OCI-LY3 (cell line): ENCODE measurements around the gene RBM44.

Experiments used
- EZH2phosphoT487 ChIP-seq: fragments of 200-600 bp; shearing (Covaris generic); IDR thresholded peaks from 2 replicates; pipeline ENCODE4 v1.6.1; 2018; ENCODE audit warnings: antibody characterized with exemption, mixed run types, low read depth
- TF ChIP-seq, protein P1 (sequence below): fragments of 200-600, 300-600 bp; sonication (generic); IDR thresholded peaks from 2 replicates; pipeline ENCODE4 v1.5.1; 2014; ENCODE audit warnings: antibody characterized with exemption, low read length, low read depth

GRCh38 chr2:237865623-237866041, 67.1 kb downstream of the RBM44 start:
- TF ChIP-seq, protein P1, sequence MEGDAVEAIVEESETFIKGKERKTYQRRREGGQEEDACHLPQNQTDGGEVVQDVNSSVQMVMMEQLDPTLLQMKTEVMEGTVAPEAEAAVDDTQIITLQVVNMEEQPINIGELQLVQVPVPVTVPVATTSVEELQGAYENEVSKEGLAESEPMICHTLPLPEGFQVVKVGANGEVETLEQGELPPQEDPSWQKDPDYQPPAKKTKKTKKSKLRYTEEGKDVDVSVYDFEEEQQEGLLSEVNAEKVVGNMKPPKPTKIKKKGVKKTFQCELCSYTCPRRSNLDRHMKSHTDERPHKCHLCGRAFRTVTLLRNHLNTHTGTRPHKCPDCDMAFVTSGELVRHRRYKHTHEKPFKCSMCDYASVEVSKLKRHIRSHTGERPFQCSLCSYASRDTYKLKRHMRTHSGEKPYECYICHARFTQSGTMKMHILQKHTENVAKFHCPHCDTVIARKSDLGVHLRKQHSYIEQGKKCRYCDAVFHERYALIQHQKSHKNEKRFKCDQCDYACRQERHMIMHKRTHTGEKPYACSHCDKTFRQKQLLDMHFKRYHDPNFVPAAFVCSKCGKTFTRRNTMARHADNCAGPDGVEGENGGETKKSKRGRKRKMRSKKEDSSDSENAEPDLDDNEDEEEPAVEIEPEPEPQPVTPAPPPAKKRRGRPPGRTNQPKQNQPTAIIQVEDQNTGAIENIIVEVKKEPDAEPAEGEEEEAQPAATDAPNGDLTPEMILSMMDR = peak; percentile 20; the same call in 1 of the 2 replicates
- no peak for TF ChIP-seq EZH2phosphoT487
